ENCODE measurements around the gene HOXB4. TPM values are rescaled to one million over a fixed set of nuclear protein-coding genes. Genes with fewer than 3 reads are reported as not detected.

The HOXB4 gene
- total RNA-seq = 6.7 and 6.9 TPM in 2 replicates

GRCh38 chr17:48577946-48578615 lies at the start of gene HOXB4:
TSS of gene HOXB4 (minus strand) at chr17:48578350. CDS start at chr17:48578319, 31 bp downstream.

GRCh38 chr17:48626245-48627117 lies 48.3 kb upstream of the HOXB4 start, which contains the start of gene HOXB9:
TSS of gene HOXB9 (minus strand) at chr17:48626358. CDS start at chr17:48626269, 89 bp downstream.

DNA sequence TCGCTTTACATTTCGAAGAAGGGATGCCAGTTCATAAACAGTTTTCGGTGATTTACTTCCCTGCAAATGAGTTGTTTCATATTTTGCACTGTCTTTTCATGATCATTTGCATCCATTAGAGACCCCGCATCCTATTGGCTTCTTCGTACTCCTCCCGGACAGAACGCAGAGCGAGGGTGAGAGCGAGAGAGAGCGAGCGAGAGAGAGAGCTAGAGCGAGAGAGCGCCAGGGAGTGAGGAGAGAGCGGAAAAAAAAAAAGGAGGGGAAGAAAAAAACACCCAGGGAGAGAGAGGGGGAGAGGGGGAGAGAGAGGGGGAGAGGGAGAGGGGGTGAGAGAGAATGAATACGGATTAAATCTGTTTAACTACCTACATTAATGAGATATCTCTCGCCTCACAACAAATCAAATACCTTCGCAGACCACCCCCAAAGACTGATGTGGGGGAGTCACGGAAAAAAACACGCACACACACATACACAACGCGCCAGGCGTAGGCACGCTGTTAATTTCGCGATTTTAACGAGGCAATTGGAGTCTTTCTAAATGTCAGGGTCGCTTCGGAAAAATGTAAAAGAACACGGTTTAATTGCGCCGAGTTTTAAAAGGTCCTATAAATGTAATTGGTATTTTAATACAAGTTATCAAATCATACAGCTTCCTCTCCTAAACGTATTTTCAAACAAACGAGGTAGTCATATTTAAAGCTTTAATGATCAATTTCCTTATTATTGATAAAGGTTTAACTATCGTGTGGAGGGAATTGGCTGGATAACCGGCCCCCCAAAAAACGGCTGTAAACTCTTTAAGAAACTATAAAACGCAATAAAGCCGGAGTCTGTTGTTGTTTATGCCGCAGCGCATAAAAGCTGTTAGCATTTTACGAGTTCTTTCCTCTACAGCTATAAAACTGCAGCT lies 37.2 kb upstream of the HOXB4 start, which contains the start of gene HOXB8:
TSS of gene HOXB8 (minus strand) at position 246 of the 916 bp plus-strand sequence. CDS start 588 bp downstream, outside the sequence.

DNA sequence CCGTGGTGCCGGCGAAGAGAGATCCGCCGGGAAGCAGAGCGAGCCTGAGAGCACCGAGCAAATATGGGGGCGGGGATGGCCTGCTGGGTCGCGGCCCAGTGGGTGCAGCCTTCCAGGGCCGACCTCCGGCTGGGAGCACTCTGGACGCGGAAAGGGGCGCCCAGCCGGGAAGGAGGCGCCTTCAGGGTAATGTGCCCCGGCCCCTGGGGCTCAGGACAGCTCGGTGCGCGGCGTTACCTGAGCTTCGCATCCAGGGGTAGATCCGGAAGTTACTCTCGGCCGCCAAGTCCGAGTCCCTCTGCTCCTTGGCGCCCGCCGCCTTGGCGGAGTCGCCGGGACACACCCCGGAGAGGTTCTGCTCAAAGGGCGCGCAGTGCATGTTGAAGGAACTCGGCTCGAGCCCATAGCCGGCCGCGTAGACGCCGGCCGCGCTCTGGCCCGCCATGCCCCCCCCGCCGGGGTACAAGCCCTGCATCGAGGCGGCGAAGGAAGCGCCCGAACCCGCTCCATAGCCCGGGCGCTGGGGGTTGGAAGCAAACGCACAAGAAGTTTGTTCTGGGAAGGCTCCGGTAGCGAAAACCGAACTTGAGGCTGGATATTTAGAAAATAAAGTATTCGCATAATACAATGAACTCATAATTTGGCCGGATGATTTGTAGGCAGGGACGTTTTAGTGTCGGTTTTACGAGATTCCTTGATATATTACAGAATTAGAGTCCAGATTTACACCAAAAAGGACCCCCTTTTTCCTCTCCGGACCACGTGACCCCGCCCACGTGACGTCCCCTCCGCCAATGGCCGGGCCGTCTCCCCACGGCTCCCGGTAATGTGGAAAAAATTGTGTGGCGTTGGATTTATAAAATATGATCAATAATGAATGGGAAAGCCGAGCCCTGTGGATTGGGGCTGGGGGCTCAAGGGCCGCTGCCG lies 32.4 kb upstream of the HOXB4 start, which contains the start of gene HOXB7:
TSS of gene HOXB7 (minus strand) at position 736 of the 930 bp plus-strand sequence. CDS start at position 637, 99 bp downstream.

DNA sequence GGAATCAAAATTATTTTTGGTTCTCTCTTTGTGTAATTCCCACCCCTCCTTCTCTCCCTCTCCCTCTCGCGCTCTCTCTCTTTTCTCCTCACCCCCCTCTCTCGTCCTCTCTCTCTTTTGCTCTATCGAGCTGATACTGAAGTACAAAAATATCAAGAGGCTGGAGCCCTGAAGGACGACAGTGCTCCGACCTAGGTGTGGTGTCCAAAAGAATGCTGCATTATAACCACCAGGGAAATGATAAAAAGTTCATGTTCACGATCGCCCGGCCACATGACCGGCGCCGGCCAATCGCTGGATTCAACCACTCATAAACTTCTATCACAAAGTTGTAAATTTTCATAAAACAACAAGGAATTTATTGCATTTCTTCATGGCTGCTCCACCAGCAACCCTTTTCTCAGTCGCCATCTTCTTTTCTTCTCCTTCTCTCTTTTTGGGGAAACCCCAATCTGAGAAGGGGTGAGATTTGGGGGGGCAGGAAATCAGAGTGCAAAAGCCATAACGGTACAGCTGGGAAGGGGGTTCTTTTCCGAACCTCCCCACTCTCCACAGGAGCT lies 26.7 kb upstream of the HOXB4 start, which contains the start of gene HOXB6:
TSS of gene HOXB6 (minus strand) at position 217 of the 560 bp plus-strand sequence. CDS start 6,836 bp downstream, outside the sequence.

GRCh38 chr17:48593126-48593829 lies 15.1 kb upstream of the HOXB4 start, which contains the start of gene HOXB5:
TSS of gene HOXB5 (minus strand) at chr17:48593779. CDS start at chr17:48593682, 97 bp downstream.

DNA sequence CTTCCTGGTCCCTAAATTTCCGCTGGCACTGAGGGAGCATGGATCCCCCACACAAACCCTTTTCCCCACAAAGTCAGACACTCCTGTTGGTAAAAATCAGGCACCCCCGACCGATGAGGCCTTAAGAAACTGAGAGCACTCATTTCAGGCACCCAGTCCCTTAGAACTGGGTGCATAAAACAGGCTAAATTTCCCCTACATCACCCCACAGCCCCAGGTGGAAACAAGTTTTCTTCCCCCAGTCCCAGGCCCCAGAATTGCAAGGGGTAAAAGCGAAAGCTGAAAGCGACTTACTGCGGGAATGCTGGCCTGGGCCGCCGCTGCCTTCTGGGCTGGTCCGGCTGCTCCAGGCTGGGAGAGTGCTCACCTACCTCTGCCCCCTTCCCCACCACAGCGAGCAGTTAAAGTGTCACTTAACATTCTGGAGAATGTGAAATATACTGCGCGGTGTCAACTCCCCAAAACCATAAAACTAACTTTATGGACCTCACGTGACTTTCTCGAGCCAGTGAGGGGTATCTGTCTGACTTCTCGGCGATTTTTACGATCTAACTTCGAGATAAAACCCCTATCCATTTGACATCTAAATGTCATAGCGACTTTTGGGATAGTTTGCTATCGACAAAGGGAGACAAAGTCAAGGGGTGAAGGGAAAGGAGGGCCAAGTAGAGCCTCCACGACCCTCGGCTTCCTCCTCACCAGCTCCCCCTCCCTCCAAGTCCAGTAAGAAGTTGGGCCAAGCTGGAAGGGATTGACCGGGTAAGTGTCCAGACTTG lies 11.9 kb upstream of the HOXB4 start, which contains the start of gene HOXB3:
TSS of gene HOXB3 (minus strand) at position 411 of the 776 bp plus-strand sequence. CDS start 37,767 bp downstream, outside the sequence.

DNA sequence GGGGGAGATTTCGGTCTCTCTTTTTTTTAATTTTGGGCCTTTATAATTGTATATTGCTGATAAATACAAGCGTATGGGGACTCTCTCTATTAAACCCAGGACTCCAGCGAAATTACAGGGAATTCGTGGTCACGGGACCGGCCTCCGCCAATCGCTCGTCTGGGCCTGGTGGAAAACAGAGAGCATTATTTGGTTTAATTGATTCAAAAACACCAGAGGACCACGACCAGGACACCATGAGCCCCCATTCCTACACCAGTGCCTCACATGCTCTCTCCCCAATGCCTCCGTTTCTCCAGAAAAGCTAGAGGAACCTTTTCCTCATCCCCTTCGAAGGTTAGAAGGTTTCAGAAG lies 33.2 kb downstream of the HOXB4 start, which contains the start of gene HOXB2:
TSS of gene HOXB2 (minus strand) at position 88 of the 354 bp plus-strand sequence. CDS start 198 bp downstream, outside the sequence.

DNA sequence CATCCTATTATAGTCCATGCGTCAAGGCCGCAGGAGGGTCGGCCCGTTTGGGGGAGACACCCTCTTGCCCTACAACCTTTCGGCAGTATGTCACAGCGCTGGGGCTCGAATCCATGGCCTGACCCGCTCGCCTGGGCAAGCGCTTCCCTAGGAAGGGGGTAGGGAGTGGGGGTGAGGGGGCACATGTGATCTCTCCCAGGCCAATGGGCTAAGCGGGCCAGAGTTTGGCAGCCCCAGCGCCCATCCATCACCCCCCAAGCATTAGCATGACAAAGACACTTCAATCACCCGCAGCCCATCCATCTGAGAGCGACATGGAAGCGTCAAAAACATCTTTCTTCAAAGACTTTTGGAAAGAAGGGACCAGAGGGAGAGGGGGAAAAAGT lies 47.3 kb downstream of the HOXB4 start, which contains the start of gene HOXB1:
TSS of gene HOXB1 (minus strand) at position 125 of the 386 bp plus-strand sequence. CDS start at position 18, 107 bp downstream.

Other genes with a start within 250 kb of the HOXB4 start
- 0.07 and 0.69 TPM in 2 replicates for gene SKAP1, start 148.1 kb downstream of the HOXB4 start, total RNA-seq
- gene HOXB1, start 47.3 kb downstream of the HOXB4 start, total RNA-seq = not detected in 2 replicates
- 11.6 and 16.8 TPM in 2 replicates for gene HOXB2, start 33.2 kb downstream of the HOXB4 start, total RNA-seq
- gene HOXB3, start 11.9 kb upstream of the HOXB4 start, total RNA-seq = 4.5 and 8.5 TPM in 2 replicates
- 0.54 and 1.1 TPM in 2 replicates for gene HOXB5, start 15.4 kb upstream of the HOXB4 start, total RNA-seq
- gene HOXB6, start 26.6 kb upstream of the HOXB4 start, total RNA-seq = 39.8 and 43.2 TPM in 2 replicates
- 35.2 and 45.3 TPM in 2 replicates for gene HOXB7, start 32.7 kb upstream of the HOXB4 start, total RNA-seq
- 15.5 and 22.9 TPM in 2 replicates for gene HOXB8, start 36.9 kb upstream of the HOXB4 start, total RNA-seq
- 10.6 and 12.9 TPM in 2 replicates for gene HOXB9, start 48.0 kb upstream of the HOXB4 start, total RNA-seq
- not detected in 2 replicates for gene PRAC1, start 144.2 kb upstream of the HOXB4 start, total RNA-seq
- gene PRAC2, start 144.8 kb upstream of the HOXB4 start, total RNA-seq = not detected in 2 replicates
- not detected in 2 replicates for gene HOXB13, start 150.4 kb upstream of the HOXB4 start, total RNA-seq
- not detected in 2 replicates for gene TTLL6, start 238.9 kb upstream of the HOXB4 start, total RNA-seq

Measured in mammary microvascular endothelial cell (primary cell).